LHCN-M2 (cell line): Measurements from ENCODE around the gene FLYWCH2. TPM values are rescaled to one million over a fixed set of nuclear protein-coding genes. Genes with fewer than 3 reads are reported as not detected.

Experiments
- DNase-seq: peaks from one replicate; pipeline ENCODE4 v3.0.0-alpha.2; 2012; ENCODE audit warnings: low read depth
- polyA plus RNA-seq: library from polyadenylated mRNA; unstranded; fragments of >200 nt; gene quantifications from one replicate; pipeline ENCODE4 v1.2.1, GENCODE V29; 2012; ENCODE audit warnings: missing spikeins
- total RNA-seq: library from RNA; depleted of rRNA; stranded (reverse); fragments of >200 nt; gene quantifications from 2 replicates; pipeline ENCODE4 v1.2.3, GENCODE V29; 2014; rRNA removed

FLYWCH2 gene
- 70.2 and 79.7 TPM in 2 replicates for total RNA-seq
- 36.7 TPM for polyA plus RNA-seq

- DNase-seq, result peak; percentile 98
Measured at GRCh38 chr16:2882650-2883457, at the start of gene FLYWCH2. TSS of gene FLYWCH2 (plus strand) at chr16:2883215. CDS start at chr16:2896450, 13,235 bp downstream.

DNA sequence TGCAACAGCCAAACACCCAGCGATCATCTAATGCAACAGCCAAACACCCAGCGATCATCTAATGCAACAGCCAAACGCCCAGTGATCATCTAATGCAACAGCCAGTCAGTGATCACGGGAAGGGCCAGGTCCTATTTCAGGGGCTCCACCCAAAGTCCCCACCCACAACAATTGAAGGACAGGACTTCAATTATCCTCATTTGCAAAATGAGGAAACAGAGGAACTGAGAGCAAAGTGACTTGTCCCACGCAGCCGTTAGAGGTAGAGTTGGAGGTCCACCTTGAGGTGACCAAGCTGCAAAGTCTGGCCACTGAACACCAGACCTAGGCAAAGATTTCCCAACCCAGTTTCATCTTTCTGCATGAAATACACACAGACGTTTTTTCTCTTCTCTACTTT, 49.2 kb upstream of the FLYWCH2 start:
- no peak for DNase-seq

- DNase-seq, result no peak
Measured at GRCh38 chr16:2834968-2835367, 48.0 kb upstream of the FLYWCH2 start.

GRCh38 chr16:2835638-2836493, 47.1 kb upstream of the FLYWCH2 start:
- peak; percentile 98 for DNase-seq

- no peak for DNase-seq
Measured at GRCh38 chr16:2836646-2837508, 46.1 kb upstream of the FLYWCH2 start.

GRCh38 chr16:2838928-2839327, 44.1 kb upstream of the FLYWCH2 start:
- DNase-seq, result peak; percentile 79

GRCh38 chr16:2839650-2840450, 43.2 kb upstream of the FLYWCH2 start:
- DNase-seq, result no peak

DNA sequence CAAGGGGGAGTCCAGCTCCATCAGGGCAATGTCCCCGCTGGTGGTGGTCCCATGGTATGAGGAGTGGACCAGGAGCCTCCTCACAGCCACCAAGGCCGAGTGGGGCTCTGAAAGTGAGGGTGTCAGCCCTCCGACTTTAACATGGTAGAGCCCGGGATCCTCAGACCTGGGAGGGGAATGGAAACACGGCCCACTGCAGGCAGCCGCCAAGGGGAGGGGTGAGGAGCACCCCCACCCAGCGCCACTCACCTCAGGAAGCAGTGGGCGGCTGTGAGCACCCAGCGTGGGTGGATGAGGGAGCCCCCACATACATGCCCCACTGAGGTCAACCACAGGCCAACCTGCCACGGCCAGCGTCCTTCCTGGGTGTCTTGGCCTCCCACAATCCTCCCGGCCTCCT, 42.1 kb upstream of the FLYWCH2 start:
- DNase-seq, result no peak

GRCh38 chr16:2841606-2842339, 41.2 kb upstream of the FLYWCH2 start:
- DNase-seq, result no peak

DNA sequence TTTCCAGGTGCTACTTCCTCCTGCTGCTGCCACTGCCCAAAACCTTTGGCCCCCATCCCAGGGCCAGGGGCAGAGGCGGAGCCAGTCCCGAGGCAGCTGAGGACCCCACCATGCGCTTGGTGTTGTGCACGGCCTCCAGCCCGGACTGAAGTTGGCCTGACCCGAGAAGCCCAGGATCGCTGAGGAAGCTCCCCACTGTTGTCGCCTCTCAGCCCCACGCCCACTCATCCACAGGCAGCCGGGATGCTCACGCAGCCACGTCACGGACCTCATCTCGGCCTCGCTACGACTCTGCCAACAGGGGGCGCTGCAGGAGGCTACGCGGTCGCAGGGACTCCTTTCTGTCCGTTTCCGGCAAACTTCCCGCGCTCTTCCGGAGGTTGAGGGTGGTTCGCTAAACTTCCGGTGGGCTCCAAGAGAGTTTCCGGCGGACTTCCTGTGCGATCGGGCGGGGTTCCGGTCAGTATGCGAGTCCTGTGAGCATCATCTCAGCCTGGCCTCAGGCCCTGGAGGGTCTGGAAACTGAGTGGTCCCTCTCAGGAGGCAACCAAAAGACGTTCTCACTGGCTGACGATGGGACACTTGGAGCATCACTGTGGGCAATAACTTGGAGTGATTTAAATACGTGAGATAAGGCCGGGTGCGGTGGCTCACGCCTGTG, 40.5 kb upstream of the FLYWCH2 start:
- no peak for DNase-seq

GRCh38 chr16:2843526-2843925, 39.5 kb upstream of the FLYWCH2 start:
- no peak for DNase-seq

GRCh38 chr16:2845116-2845515, 37.9 kb upstream of the FLYWCH2 start:
- no peak for DNase-seq

- peak; percentile 63 for DNase-seq
Measured at GRCh38 chr16:2846511-2847310, 36.3 kb upstream of the FLYWCH2 start.

DNA sequence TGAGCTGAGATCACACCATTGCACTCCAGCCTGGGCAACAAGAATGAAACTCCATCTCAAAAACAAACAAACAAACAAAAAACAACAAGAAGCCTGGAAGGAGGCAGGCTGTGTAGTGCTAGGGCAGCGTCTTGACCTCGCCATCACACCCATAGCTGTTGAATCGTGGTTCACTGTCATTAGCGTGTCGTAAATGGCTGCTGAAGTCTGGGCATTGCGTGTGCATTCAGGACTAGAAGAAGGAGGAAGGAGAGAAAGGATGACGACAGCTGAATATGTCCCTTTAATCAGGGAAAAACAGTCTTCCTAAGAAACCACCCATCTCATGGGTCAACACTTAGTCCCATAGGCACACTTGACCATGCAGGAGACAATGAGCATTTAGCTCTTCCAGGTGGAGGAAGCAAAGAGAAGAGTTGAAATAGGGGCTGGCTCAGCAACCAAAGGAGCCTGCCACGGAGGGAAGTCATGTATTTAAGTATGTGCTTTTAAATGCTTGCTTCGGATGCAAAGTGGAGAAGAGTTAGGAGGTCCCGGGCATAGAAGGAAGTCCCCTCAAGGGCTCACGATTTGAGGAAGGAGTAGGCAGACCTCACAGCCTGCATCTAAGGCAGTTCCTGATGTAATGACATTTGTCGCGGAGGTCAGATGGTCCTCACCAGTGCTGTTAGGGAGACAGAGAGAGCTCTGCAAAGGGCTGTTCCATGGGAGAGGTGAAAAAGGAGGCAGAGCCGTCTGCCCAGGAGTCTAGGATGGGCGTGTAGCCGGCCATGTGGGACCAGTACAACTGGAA, 33.9 kb upstream of the FLYWCH2 start:
- DNase-seq, result no peak

DNA sequence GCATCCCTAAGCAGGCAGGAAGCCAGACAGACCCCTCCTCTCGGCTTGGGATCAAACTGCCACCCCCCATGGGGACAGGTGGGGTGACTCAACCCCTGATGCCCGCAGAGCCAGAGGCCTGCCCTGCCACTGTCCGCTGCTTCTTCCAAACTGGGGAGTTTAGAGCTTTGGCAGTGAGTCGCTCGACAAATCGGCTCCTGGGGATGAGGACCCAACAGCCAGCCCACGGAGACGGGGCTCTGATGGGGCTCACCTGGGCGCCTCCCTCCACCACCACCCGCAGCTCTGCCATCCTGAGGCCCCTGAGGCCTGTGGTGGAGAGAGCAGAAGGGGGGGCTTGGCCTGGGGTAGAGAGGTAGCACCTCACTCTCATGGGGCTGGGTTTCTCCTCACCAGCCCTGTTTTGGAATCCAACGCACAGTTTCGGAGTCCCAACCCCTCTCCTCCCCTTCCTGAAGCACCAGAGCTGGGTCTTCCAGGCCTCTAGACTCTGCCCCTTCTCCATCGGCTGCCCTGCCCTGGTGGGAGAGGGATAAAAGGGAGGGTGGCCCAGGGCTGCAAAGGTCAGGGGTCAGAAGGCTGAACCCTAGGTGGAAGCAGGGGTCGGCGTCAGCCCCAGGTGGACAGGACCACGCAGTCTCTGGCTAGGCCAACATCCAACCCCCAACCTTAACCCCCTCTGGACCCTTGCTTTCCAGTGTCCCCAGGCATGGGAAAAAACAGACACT, 30.8 kb upstream of the FLYWCH2 start:
- DNase-seq, result no peak

- no peak for DNase-seq
Measured at GRCh38 chr16:2852731-2853507, 30.1 kb upstream of the FLYWCH2 start.
